GM21529 (cell line): Measurements from ENCODE around the gene FGFBP2.

Source experiments
- ATAC-seq: cut with Tn5 transposase; IDR thresholded peaks from one replicate; pipeline ENCODE4 v1.9.1; 2021; ENCODE audit not compliant: unreplicated experiment

FGFBP2 gene

GRCh38 chr4:15968551-15969300, 5.8 kb upstream of the FGFBP2 start:
- no peak for ATAC-seq

GRCh38 chr4:15965325-15965724, 2.4 kb upstream of the FGFBP2 start:
- ATAC-seq: no peak

- no peak for ATAC-seq
Measured at GRCh38 chr4:15964159-15964558, 1.2 kb upstream of the FGFBP2 start.

GRCh38 chr4:15963576-15963975, 601 bp upstream of the FGFBP2 start:
- ATAC-seq: peak; percentile 89

GRCh38 chr4:15961781-15962510, 1.0 kb downstream of the FGFBP2 start:
- ATAC-seq: no peak

- ATAC-seq: no peak
Measured at GRCh38 chr4:15958562-15958961, 4.4 kb downstream of the FGFBP2 start.

GRCh38 chr4:15956179-15956850, 6.7 kb downstream of the FGFBP2 start:
- ATAC-seq: peak; percentile 95

- no peak for ATAC-seq
Measured at GRCh38 chr4:15955670-15956069, 7.3 kb downstream of the FGFBP2 start.

GRCh38 chr4:15953625-15954024, 9.3 kb downstream of the FGFBP2 start:
- ATAC-seq: no peak

GRCh38 chr4:15951781-15952180, 11.2 kb downstream of the FGFBP2 start:
- no peak for ATAC-seq

- ATAC-seq: no peak
Measured at GRCh38 chr4:15948826-15949225, 14.1 kb downstream of the FGFBP2 start.

- no peak for ATAC-seq
Measured at GRCh38 chr4:15947684-15948083, 15.3 kb downstream of the FGFBP2 start.

GRCh38 chr4:15945516-15945915, 17.5 kb downstream of the FGFBP2 start:
- no peak for ATAC-seq

- no peak for ATAC-seq
Measured at GRCh38 chr4:15944895-15945294, 18.1 kb downstream of the FGFBP2 start.

GRCh38 chr4:15942283-15942682, 20.7 kb downstream of the FGFBP2 start:
- no peak for ATAC-seq

GRCh38 chr4:15938640-15939039, 24.3 kb downstream of the FGFBP2 start, which contains the start of gene FGFBP1:
Gene FGFBP1 (minus strand): TSS chr4:15938740. CDS start chr4:15936632, 2,108 bp downstream.
- no peak for ATAC-seq

GRCh38 chr4:15938182-15938581, 24.8 kb downstream of the FGFBP2 start:
- ATAC-seq: no peak

- ATAC-seq: no peak
Measured at GRCh38 chr4:15936495-15936894, 26.5 kb downstream of the FGFBP2 start.

- ATAC-seq: no peak
Measured at GRCh38 chr4:15935504-15936402, 27.2 kb downstream of the FGFBP2 start.

GRCh38 chr4:15934259-15934658, 28.7 kb downstream of the FGFBP2 start:
- no peak for ATAC-seq
